ENCODE measurements around the gene LRRC63. TPM values are rescaled to one million over a fixed set of nuclear protein-coding genes. Genes with fewer than 3 reads are reported as not detected.

The LRRC63 gene
- polyA plus RNA-seq, 1 of the 3 experiments (the other 2 are of a cell fraction), result 0.03 TPM

DNA sequence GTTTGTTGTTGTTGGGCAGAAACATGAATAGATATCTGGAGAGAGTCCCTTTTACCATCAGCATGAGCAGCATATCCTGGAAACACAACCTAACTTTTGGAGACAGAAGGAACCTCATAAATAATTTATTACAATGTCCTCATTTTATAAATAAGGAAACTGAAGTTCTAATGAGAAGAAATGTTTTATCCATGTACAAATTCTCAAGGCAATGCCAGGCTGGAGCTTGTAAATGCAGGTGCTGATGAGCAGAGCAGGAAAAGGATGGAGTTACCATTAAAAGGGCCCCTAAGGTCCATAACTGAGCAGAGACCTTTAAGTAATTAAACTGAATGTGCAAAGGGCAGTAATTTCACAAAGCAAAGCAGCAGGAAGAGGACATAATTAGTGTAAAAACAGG is 47.1 kb upstream of the LRRC63 start:
- ChIA-PET CTCF (interaction anchor here (0.8 to 1.0 kb wide), 2 partner anchors 9 to 157 kb away, joined by 3 to 5 read pairs; no protein-coding TSS in a partner anchor), POLR2A (no interaction called here)
- no peaks in the 10 kb centered on the region for H3K9me2 ChIP-seq
- no peaks in the 10 kb centered on the region; a peak in 1 of 4 replicates for H3K4me1 ChIP-seq (ENCODE audit: control insufficient read depth in 1 of 2, insufficient read depth in 2 of 2, low read depth in 1 of 2, low read length in 1 of 2)
- no peak overlapping the region for H2AFZ ChIP-seq (ENCODE audit: low read depth)
- H3K9me3 ChIP-seq, result no peaks in the 10 kb centered on the region
- no peaks in the 10 kb centered on the region for H3K27me3 ChIP-seq (ENCODE audit: insufficient read depth)
- no peaks in the 10 kb centered on the region for H4K20me1 ChIP-seq (ENCODE audit: insufficient read depth)
- no peaks in the 10 kb centered on the region for H3K36me3 ChIP-seq (replicated peaks in 1 of 2; ENCODE audit: control insufficient read depth in 1 of 2, insufficient read depth in 2 of 2, low read length in 1 of 2)
- H3K9ac ChIP-seq, result no peak overlapping the region
- no peak overlapping the region for H3K4me2 ChIP-seq
- no peak overlapping the region for H3K4me3 ChIP-seq (ENCODE audit: low read depth in 2 of 2, low read length in 1 of 2)
- no peak for DNase-seq
- no peaks in the 10 kb centered on the region for H3K79me2 ChIP-seq (ENCODE audit: insufficient read depth)
- H3K27ac ChIP-seq (ENCODE audit: low read depth in 2 of 2, low read length in 1 of 2), result no peak overlapping the region
- TF ChIP-seq RFX5 (IDR thresholded peaks at IDR 0.05; ENCODE audit: low read length), result no peak
- no peak for TF ChIP-seq EP300 (IDR thresholded peaks at IDR 0.05; ENCODE audit: borderline replicate concordance in 1 of 2, low read depth in 1 of 2, low read length in 1 of 2)
- no peak for TF ChIP-seq GABPA (IDR thresholded peaks at IDR 0.05; ENCODE audit: low read depth)
- no peaks in the 10 kb centered on the region for H3F3A ChIP-seq (replicated peaks; ENCODE audit: insufficient read depth)

DNA sequence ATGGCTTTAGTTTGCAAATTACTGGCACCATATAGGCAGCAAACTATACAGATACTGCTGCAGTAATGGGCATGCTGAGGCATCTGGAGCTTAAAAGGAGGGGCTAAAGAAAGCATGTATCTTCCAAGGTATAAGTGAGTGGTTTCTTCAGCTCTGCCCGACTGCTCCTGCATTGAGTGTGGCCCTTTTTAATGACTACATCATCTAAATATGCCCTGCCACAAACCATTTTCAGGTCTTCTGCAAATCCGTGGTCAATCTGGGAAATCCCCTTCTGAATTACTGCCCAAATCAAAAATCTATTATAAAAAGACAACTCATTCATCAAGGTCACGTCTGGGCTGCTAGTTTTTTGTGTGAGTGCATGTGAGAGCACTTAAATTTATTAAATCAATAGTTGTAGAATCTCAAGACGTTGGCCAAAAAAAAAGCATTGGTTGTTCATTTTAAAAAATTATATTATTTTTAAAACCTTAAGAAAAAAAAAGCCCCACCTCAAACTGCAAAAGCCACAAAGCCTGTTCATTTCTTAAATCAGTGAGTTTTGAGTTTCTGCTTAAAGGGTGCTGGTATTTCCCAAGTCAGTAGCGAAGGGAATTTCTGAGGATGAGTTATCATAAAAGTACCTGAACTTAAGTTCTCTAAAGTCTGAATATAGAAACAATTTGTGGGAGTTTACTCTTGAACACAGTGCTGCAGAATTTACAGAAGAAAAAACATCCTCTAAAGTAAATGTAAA is 46.1 kb upstream of the LRRC63 start:
- Histone ChIP-seq H3K9ac (no peak overlapping the region), H3K36me3 (replicated peaks in 1 of 2; ENCODE audit: control insufficient read depth in 1 of 2, insufficient read depth in 2 of 2, low read length in 1 of 2) (no peaks in the 10 kb centered on the region), H2AFZ (ENCODE audit: low read depth) (no peak overlapping the region), H3K4me1 (ENCODE audit: control insufficient read depth in 1 of 2, insufficient read depth in 2 of 2, low read depth in 1 of 2, low read length in 1 of 2) (peaks cover 0 to 3% of the 10 kb centered on the region in 2 experiments; a peak in 2 of 4 replicates), H3K9me3 (no peaks in the 10 kb centered on the region), H3K4me2 (no peak overlapping the region), H3K27ac (ENCODE audit: low read depth in 2 of 2, low read length in 1 of 2) (no peak overlapping the region), H3K9me2 (no peaks in the 10 kb centered on the region), H3K79me2 (ENCODE audit: insufficient read depth) (no peaks in the 10 kb centered on the region), H3K4me3 (ENCODE audit: low read depth in 2 of 2, low read length in 1 of 2) (no peak overlapping the region), H3F3A (replicated peaks; ENCODE audit: insufficient read depth) (no peaks in the 10 kb centered on the region), H4K20me1 (ENCODE audit: insufficient read depth) (no peaks in the 10 kb centered on the region), H3K27me3 (ENCODE audit: insufficient read depth) (no peaks in the 10 kb centered on the region)
- CTCF ChIA-PET, result interaction anchor here (0.8 to 2.5 kb wide), 3 partner anchors 10 to 156 kb away, joined by 3 to 10 read pairs (median 5); no protein-coding TSS in a partner anchor
- DNase-seq, result no peak
- POLR2A ChIA-PET, result no interaction called here
- 18% methylated on average over 5 of the region's 5 CpGs for WGBS (ENCODE audit: low lambda C conversion rate)
- TF ChIP-seq SIN3A (IDR thresholded peaks at IDR 0.05; ENCODE audit: borderline replicate concordance, low read depth, low read length) (no peak), POLR2AphosphoS5 (IDR thresholded peaks at IDR 0.05; ENCODE audit: low read depth, low read length) (no peak), PBX3 (IDR thresholded peaks at IDR 0.05) (peak; percentile 27; the same call in 1 of the 2 replicates)

DNA sequence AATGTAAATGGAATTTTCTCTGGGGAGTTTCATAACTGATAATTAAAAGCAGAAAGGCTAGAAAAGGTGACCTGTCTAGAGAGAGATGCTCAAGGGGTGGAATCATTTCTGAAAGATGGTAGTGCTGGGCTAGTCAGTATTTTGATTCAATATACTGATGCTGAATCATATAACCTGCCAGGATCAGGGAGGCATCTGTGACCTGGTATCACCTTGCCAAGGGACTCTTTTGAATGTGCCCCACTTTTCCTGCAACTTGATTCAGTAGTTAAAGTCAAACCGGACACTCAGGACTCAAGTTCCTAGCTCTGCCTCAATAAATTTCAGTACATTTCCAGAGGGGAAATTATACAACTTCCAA is 45.5 kb upstream of the LRRC63 start:
- ChIA-PET CTCF (interaction anchor here (2.5 kb wide), 1 partner anchor 40 kb away, joined by 10 read pairs; no protein-coding TSS in a partner anchor), POLR2A (no interaction called here)
- WGBS (ENCODE audit: low lambda C conversion rate), result 88% methylated on average over 1 of the region's 1 CpG
- peaks cover 0 to 5% of the 10 kb centered on the region in 2 experiments; a peak in 2 of 4 replicates for H3K4me1 ChIP-seq (ENCODE audit: control insufficient read depth in 1 of 2, insufficient read depth in 2 of 2, low read depth in 1 of 2, low read length in 1 of 2)
- no peaks in the 10 kb centered on the region for H3K36me3 ChIP-seq (replicated peaks in 1 of 2; ENCODE audit: control insufficient read depth in 1 of 2, insufficient read depth in 2 of 2, low read length in 1 of 2)
- no peak overlapping the region for H3K27ac ChIP-seq (ENCODE audit: low read depth in 2 of 2, low read length in 1 of 2)
- no peak overlapping the region for H3K9ac ChIP-seq
- H3K9me3 ChIP-seq, result no peaks in the 10 kb centered on the region
- no peak overlapping the region for H2AFZ ChIP-seq (ENCODE audit: low read depth)
- H3K4me2 ChIP-seq, result no peak overlapping the region
- no peaks in the 10 kb centered on the region for H4K20me1 ChIP-seq (ENCODE audit: insufficient read depth)
- no peaks in the 10 kb centered on the region for H3K79me2 ChIP-seq (ENCODE audit: insufficient read depth)
- no peaks in the 10 kb centered on the region for H3F3A ChIP-seq (replicated peaks; ENCODE audit: insufficient read depth)
- H3K4me3 ChIP-seq (ENCODE audit: low read depth in 2 of 2, low read length in 1 of 2), result no peak overlapping the region
- no peak for DNase-seq
- no peaks in the 10 kb centered on the region for H3K27me3 ChIP-seq (ENCODE audit: insufficient read depth)
- no peaks in the 10 kb centered on the region for H3K9me2 ChIP-seq
- TF ChIP-seq JUND (IDR thresholded peaks at IDR 0.05), result no peak
- TF ChIP-seq, protein P1, sequence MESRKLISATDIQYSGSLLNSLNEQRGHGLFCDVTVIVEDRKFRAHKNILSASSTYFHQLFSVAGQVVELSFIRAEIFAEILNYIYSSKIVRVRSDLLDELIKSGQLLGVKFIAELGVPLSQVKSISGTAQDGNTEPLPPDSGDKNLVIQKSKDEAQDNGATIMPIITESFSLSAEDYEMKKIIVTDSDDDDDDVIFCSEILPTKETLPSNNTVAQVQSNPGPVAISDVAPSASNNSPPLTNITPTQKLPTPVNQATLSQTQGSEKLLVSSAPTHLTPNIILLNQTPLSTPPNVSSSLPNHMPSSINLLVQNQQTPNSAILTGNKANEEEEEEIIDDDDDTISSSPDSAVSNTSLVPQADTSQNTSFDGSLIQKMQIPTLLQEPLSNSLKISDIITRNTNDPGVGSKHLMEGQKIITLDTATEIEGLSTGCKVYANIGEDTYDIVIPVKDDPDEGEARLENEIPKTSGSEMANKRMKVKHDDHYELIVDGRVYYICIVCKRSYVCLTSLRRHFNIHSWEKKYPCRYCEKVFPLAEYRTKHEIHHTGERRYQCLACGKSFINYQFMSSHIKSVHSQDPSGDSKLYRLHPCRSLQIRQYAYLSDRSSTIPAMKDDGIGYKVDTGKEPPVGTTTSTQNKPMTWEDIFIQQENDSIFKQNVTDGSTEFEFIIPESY (IDR thresholded peaks at IDR 0.05; ENCODE audit: borderline replicate concordance, low read depth), result no peak
- no peak for TF ChIP-seq NRF1 (IDR thresholded peaks at IDR 0.05; ENCODE audit: low read depth, low read length)
- TF ChIP-seq MXI1 (IDR thresholded peaks at IDR 0.05; ENCODE audit: low read depth, low read length), result no peak
- no peak for TF ChIP-seq FOXM1 (IDR thresholded peaks at IDR 0.05; ENCODE audit: low read depth)
- TF ChIP-seq TCF12 (IDR thresholded peaks at IDR 0.05), result no peak
- TF ChIP-seq, protein P2, sequence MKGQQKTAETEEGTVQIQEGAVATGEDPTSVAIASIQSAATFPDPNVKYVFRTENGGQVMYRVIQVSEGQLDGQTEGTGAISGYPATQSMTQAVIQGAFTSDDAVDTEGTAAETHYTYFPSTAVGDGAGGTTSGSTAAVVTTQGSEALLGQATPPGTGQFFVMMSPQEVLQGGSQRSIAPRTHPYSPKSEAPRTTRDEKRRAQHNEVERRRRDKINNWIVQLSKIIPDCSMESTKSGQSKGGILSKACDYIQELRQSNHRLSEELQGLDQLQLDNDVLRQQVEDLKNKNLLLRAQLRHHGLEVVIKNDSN (IDR thresholded peaks at IDR 0.05; ENCODE audit: borderline replicate concordance, low read depth), result no peak
- TF ChIP-seq RXRA (IDR thresholded peaks at IDR 0.05; ENCODE audit: borderline replicate concordance, low read depth), result no peak
- no peak for TF ChIP-seq EZH2phosphoT487 (IDR thresholded peaks at IDR 0.05; ENCODE audit: borderline replicate concordance, low read depth)
- no peak for TF ChIP-seq NFIC (IDR thresholded peaks at IDR 0.05; ENCODE audit: borderline replicate concordance)
- no peak for TF ChIP-seq GATA2 (CRISPR knock-in tag; IDR thresholded peaks at IDR 0.05)
- TF ChIP-seq GABPA (IDR thresholded peaks at IDR 0.05; ENCODE audit: low read depth), result no peak
- no peak for TF ChIP-seq MEF2A (IDR thresholded peaks at IDR 0.05; ENCODE audit: borderline replicate concordance, low read depth)
- TF ChIP-seq TAF1 (IDR thresholded peaks at IDR 0.05; ENCODE audit: borderline replicate concordance, low read depth, low read length), result no peak
- no peak for TF ChIP-seq CHD2 (IDR thresholded peaks at IDR 0.05; ENCODE audit: low read length, partially characterized antibody)
- no peak for TF ChIP-seq POLR2AphosphoS5 (IDR thresholded peaks at IDR 0.05; ENCODE audit: low read depth, low read length)
